ENCODE data around the gene ABHD5.

ABHD5 gene

GRCh38 chr3:43755516-43756200 lies 64.9 kb downstream of the ABHD5 start:
- no peak for DNase-seq (ENCODE audit: low read depth)

GRCh38 chr3:43757666-43758321 lies 67.1 kb downstream of the ABHD5 start:
- DNase-seq (ENCODE audit: low read depth) = no peak

GRCh38 chr3:43758592-43759225 lies 68.0 kb downstream of the ABHD5 start:
- no peak for DNase-seq (ENCODE audit: low read depth)

DNA sequence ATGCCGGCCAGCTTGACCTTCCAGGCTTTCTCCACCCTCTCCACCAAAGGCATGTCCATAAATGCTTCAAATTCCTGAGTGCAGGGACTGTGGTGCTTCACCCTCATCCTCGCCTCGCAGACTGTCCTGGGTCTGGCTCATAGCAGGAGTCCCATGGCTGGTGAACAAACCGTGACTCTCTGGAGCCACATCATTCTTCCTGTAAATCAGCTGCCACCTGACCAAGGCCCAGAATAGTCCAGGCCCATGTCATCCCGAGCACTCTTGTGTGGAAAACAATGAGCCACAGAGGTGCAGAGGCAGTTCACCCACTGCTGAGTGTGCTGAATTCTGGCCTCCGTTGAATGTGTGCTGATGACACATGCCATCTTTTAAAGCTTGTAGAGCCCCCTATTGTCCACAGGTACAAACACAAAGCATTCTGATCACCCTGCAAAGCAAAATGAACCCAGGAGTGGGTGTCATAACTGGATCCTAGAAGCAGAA lies 68.6 kb downstream of the ABHD5 start:
- no peak for DNase-seq (ENCODE audit: low read depth)

DNA sequence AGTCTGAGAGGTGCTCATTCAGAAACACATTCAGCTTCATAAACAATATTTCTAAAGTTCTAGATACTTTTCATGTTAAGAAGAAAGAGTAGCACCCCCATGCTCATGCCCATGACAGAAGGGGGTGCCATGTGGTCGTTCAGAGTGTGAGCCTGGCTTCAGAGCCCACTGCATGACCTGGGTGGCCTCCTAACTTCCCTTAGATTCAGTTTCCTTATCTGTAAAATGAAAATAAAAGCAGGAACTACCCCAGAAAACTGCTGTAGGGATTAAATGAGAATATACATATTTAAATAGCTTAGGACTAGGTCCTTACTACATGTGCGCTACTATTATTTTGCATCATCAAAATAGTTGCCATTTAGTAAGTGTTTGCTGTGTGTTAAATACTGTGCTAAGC lies 69.2 kb downstream of the ABHD5 start:
- no peak for DNase-seq (ENCODE audit: low read depth)

DNA sequence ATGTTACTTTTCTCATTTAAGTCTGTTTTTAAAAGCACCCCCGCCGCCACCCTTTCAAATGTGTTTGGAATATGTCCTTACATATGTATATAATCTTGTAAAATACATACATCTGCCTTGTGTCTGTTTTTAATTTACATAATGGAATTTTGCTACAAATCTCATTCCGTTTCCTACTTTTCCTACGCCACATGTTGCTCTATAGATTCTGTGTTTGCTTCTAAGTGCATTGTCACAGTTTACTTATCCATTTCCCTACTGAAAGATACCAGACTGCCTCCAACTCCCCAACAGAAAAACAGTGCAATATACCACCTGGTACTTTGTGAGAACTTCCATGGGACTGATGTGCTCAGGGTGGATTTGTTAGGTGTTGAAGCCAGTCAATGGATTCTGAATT lies 70.2 kb downstream of the ABHD5 start:
- DNase-seq (ENCODE audit: low read depth) = no peak

DNA sequence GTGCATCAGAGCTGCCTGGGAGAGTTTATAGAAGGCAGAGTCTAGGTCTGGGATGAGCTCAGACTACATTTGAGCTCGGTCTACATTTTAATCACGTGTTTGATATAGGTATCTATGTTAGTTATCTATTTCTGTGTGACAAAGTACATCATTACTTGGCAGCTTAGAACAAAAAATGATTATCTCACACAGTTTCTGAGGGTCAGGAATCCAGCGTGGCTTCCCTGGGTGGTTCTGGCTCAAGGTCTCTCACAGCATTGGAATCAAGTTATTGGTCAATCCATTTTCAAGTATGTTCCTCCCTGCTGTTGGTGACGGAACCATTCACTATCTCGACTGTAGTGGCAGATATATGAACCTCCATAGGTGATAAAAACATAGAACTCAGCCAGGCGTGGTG lies 71.7 kb downstream of the ABHD5 start:
- no peak for DNase-seq (ENCODE audit: low read depth)

- no peak for DNase-seq (ENCODE audit: low read depth)
Observed at GRCh38 chr3:43764056-43764455, 73.3 kb downstream of the ABHD5 start.

DNA sequence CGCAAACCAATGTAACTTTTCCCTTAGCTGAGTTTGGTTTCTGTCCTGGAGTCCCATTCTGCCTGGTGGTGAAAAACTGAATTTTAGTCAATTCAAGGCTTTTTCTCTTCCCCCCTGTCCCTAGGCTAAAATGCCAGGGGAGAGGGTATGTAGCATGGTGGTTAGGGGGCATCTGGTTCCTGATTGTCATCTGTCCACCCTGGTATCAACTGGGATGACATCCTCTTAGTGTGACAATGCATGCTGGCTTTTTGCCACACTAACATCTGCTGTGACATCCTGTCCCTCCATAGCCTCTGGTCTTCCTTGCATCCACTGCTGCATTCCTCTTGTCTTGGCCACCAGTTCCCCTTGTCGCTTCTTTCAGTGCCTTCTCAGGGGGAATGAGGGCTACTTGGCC lies 73.7 kb downstream of the ABHD5 start:
- DNase-seq (ENCODE audit: low read depth) = no peak

GRCh38 chr3:43765521-43765971 lies 74.8 kb downstream of the ABHD5 start:
- no peak for DNase-seq (ENCODE audit: low read depth)

- DNase-seq (ENCODE audit: low read depth) = no peak
Observed at GRCh38 chr3:43766672-43767465, 76.1 kb downstream of the ABHD5 start.

- DNase-seq (ENCODE audit: low read depth) = no peak
Observed at GRCh38 chr3:43768381-43768973, 77.7 kb downstream of the ABHD5 start.

DNA sequence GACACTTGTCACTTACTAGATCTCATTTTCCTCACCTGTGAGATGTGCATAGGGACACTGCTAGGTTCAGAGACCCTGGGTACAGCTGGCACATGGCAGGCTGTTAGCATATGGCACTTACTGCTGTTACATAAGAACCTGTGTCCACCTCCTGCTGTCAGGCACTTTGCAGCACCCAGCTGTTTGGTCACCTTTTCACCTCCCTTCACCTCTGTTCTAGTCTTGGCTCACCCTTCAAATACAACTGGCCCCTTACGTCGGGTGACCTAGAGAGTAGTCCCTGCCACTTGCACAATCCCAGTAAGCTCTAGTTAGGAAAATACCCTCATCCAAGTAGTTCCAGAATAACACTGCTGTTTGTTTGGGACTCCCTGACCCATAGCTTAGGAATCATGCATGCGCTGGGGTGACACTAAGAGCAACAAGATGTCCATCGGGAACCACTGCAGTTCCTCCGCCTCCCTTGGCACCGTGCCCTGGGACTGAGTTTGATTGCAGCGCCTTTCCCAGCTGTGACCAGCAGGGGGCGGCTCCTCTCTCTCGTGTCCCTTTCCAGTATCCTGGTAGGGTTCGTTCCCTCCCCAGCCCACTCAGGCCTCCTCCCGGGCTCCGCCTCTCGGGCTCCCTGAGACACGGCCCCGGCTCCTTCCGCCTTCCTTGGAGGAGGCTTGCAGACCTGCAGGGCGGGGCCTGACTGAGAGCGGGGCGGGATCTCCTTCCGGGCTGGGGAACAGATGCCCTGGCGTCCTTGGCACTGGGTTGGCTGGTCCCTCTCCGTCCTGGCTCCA lies 78.6 kb downstream of the ABHD5 start:
- peak; percentile 26 for DNase-seq (ENCODE audit: low read depth)

- peak; percentile 18 for DNase-seq (ENCODE audit: low read depth)
Observed at GRCh38 chr3:43769885-43770425, 79.2 kb downstream of the ABHD5 start.

GRCh38 chr3:43770426-43771103 lies 79.8 kb downstream of the ABHD5 start:
- DNase-seq (ENCODE audit: low read depth) = peak; percentile 25

DNA sequence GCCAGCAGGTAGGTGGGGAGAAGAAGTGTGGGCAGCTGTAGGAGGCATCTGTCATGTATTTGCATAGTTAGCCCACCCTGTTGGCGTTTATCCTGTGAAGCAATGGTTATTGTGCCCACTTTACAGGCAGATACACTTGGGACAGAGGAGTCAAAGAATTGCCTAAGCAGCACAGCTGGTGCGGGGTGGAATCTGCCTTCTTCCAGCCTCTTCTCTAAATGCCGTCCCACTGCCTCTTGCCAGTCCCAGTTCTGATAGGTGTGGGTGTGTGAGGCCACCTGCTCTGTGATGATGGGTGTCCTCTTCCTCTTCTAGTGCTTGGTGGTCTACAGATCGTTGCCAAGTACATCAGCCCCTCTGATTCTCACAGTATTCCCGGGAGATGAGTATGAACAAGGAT lies 80.9 kb downstream of the ABHD5 start:
- DNase-seq (ENCODE audit: low read depth) = no peak

DNA sequence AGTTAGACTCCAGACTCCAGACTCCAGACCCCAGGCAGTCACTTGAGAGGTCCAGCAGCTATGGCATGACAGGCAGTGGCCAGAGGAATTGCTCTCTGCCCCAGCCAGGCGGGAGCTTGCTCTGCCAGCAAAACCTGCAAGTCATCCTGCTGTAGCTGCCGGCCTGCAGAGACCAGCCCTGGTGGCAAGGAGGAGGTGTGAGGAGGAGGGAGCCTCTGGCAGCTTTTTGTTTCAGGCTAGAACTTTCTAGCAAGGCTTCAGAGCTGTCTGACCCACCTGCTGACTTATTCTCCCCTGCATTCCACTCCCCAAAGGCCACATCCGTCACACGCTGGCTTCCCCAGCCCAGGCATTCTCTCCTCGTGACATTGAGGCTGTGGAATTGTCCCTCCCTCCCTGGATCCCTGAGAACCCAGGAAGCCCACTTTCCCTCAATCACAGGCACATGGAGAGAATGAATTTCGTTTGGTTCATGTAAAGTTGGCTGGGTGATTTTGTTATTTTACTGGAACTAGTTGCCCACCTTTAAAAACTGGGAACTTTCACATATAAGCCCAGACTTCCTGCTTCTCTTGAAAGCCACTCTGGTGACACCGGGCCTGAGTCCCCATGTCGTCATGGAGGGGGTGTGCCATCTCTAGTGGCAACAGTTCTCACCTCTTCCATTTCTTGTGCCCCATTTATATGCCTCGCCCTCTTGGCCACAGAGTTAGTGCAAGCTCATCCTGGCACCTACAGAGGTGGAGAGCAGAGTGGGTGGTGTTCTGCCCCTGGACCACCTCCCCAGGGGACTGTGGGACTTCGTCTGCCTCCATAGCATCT lies 82.7 kb downstream of the ABHD5 start:
- DNase-seq (ENCODE audit: low read depth) = no peak

DNA sequence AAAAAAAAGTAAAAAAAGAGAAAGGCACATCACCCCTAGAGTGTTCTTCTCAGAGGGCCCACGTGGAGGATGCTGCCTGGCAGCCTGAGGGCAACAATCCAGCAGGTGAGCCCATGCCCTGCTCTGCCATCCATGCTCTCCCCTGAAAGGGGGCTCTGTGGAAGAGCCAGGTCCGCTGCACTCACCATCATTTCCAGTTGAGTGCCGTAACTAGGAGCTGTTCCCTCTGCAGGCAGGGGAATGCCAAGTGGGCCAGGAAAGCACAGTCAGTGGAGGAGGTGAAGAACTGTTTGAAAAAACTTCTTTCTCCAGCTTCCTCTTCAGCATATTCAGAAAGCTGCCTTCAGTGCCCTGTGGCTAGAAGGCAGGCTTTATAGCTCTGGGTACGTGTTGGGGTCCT lies 84.1 kb downstream of the ABHD5 start:
- no peak for DNase-seq (ENCODE audit: low read depth)

- no peak for DNase-seq (ENCODE audit: low read depth)
Observed at GRCh38 chr3:43776101-43776500, 85.4 kb downstream of the ABHD5 start.

All from T-helper 22 cell (primary cell).